NCI-H2107 treated with DMSO at 0.1 percent for 48 hours (cell line): ENCODE measurements around the gene ZNF730.
"Not testable (repeated sequence)": the region's sequence is repeated elsewhere in the genome, so short reads cannot be mapped to it uniquely, and the experiment has no call there.

Experiments
- DNase-seq: peaks from one replicate; lab custom pipeline; 2025; ENCODE audit not compliant: unreplicated experiment; lab: John Stamatoyannopoulos, UW

Gene ZNF730

DNA sequence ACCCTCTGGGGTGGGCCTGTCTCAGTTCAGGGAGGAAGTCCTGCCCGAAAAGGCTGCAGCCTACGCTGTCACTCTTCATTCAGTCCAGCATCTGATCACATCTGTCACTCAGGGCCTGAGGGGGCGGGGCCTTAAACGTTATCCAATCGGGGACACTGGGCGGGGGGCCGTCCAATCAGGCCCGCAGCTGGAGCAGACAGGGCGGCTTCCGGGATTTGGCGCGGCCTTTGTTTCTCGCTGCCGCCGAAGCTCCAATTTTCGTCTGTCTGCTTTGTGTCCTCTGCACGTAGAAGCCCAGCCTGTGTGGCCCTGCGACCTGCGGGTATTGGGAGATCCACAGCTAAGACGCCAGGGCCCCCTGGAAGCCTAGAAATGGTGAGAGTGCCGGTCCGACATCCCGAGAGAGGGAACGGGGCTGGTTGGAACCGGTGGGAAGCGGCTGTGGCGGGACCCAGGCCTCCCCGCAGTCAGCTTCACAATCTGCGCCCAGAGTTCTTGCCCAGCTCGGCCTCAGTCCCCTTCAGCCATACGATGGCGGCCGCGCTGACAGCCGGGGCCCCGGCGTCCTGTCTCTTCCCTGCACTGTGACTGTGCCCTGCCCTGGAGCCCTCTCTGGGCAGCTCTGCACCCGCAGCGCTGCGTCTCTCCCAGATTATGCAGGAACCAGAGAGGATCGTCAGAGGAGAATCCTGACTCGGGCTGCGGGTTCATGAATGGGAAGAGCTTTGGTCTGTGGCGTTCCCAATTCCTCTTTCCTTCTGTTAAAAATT lies at the start of gene ZNF730:
Gene ZNF730, plus strand, starts transcription at position 224 of the 770 bp plus-strand sequence. Its CDS starts 149 bp downstream, at position 373.
- DNase-seq, result peak; percentile 56

GRCh38 chr19:23070353-23071146 lies 46.3 kb upstream of the ZNF730 start:
- no peak for DNase-seq

GRCh38 chr19:23071147-23071511 lies 45.7 kb upstream of the ZNF730 start:
- DNase-seq, result no peak

DNA sequence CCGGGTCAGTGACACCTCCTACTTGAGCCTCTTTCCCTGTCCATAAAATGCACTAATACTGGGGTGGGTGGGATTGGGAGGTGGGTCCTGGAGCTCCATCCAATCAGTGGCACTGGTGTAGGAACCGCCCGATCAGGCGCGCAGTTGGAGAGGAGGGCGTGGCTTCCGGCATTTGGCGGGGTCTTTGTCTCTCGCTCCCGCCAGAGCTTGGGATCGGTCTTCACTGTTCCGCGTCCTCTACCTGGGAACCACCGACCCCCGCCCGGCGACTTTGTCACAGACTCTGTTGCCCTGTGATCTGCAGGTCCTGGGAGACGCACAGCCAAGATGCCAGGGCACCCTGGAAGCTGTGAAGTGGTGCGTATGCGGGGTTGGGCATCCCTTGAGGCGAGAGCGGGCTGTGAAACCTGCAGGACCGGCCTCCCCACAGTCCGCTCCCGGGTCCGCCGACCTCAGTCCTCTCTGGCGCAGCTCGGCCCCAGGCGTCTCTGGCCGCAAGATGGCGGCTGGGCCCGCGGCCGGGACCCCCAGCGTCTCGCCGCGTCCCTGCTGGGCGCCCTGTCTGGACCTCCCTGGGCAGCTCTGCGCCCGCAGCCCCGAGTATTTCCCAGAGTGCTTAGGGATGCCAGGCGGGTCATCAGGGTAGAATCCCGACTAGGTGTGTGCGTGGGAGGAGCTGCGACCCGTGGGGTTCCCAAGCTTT lies 41.6 kb upstream of the ZNF730 start:
- DNase-seq, result peak; percentile 3

- DNase-seq, result not testable (repeated sequence)
Observed at GRCh38 chr19:23077776-23078175, 39.0 kb upstream of the ZNF730 start.

GRCh38 chr19:23093832-23094231 lies 23.0 kb upstream of the ZNF730 start:
- DNase-seq, result no peak

GRCh38 chr19:23095418-23095817 lies 21.4 kb upstream of the ZNF730 start:
- no peak for DNase-seq

DNA sequence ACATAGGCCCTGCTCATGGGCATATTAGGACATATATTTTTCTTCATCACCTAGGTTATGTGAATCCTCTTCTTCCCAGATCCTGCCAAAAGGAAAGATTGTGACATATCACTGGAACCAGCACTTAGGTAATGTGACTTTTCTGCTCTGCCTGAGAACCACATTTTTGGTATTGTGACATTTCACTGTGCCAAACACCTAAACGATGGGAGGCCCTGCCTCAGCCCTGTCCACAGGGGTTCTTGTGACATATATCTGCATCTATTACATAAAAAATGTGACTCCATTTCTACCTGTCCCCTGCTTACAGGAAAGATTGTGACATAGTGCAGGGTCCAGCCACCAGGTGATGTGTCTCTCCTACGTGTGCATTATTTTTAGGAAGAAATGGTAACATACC lies 18.5 kb upstream of the ZNF730 start:
- DNase-seq, result no peak

DNA sequence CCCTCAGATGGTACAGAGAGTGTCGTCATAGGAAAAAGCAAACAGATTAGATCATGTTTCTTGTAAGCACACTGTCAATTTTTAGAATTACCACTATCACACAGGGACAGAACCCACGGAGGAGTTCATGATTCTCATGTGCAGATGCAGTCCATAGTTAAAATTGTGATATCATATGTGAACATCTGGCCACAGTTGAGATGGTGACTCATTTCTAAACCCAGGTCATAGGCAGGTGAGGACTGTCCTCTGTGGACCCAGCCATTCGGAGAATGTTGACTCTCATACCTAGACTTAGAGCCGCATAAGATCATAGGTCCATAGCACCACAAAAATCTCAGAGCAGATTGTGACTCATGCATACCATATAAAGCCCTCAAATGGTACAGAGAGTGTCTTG lies 17.8 kb upstream of the ZNF730 start:
- no peak for DNase-seq

DNA sequence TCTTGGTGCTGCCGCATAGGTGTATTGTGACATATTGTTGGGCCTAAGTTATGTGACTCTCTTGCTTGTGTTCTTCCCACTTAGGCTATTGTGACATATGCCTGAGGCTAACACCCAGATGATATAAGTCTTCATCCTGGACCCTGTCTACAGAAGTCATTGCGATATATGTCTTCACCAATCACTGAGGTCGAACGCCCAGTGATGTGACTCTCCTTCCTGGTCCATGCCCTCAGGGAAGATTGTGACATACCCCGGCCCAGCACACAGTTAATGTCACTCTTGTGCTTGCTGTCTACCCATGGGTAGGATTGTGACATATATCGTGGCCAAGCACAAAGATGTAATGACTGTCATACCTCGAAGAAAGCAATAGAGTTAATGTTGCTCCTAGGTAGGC lies 16.9 kb upstream of the ZNF730 start:
- no peak for DNase-seq

- DNase-seq, result no peak
Observed at GRCh38 chr19:23101241-23101640, 15.6 kb upstream of the ZNF730 start.

GRCh38 chr19:23118400-23118799 lies 1.6 kb downstream of the ZNF730 start:
- no peak for DNase-seq

- DNase-seq, result not testable (repeated sequence)
Observed at GRCh38 chr19:23134211-23134610, 17.4 kb downstream of the ZNF730 start.

DNA sequence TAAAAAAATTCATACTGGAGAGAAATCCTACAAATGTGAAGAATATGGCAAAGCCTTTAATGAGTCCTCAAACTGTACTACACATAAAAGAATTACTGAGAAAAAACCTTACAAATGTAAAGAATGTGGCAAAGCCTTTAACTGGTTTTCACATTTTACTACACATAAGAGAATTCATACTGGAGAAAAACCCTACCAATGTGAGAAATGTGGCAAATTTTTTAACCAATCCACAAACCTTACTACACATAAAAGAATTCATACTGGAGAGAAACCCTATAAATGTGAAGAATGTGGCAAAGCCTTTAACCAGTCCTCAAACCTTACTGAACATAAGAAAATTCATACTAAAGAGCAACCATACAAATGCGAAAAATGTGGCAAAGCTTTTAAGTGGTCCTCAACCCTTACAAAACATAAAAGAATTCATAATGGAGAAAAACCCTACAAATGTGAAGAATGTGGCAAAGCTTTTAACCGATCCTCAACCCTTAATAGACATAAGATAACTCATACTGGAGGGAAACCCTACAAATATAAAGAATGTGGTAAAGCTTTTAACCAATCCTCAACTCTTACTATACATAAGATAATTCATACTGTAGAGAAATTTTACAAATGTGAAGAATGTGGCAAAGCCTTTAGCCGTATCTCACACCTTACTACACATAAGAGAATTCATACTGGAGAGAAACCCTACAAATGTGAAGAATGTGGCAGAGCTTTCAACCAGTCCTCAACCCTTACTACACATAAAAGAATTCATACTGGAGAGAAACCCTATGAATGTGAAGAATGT lies 29.0 kb downstream of the ZNF730 start:
- DNase-seq, result no peak

GRCh38 chr19:23160766-23161165 lies 43.9 kb downstream of the ZNF730 start:
- DNase-seq, result no peak

DNA sequence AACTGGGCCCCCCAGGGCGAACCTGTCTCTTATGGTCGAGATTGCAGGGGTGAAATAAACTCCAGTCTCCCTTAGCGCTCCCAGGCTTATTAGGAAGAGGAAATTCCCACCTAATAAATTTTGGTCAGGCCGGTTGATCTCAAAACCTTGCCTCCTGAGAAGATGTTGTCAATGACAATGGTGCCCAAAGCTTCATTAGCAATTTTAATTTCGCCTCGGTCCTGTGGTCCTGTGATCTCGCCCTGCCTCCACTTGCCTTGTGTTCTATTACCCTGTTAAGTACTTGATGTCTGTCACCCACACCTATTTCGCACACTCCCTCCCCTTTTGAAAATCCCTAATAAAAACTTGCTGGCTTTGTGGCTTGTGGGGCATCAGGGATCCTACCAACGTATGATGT lies 51.5 kb downstream of the ZNF730 start:
- not testable (repeated sequence) for DNase-seq

DNA sequence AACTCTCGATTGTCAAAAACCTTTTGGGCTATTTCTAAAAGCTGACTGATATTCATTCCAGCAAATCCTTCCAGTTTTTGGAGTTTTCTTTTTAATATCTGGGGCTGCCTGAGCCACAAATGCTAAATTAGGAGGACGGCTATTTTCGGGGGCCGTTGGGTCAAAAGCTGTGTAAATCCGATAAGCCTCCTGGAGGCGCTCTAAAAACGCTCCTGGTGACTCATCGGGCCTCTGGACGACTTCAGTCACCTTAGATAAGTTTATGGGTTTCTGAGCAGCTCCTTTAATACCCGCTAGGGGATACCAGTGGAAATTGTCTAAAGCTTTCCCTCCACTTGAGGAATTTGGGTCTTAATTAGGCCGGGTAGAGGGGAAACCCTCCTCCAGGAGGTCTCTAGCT lies 66.4 kb downstream of the ZNF730 start:
- no peak for DNase-seq

DNA sequence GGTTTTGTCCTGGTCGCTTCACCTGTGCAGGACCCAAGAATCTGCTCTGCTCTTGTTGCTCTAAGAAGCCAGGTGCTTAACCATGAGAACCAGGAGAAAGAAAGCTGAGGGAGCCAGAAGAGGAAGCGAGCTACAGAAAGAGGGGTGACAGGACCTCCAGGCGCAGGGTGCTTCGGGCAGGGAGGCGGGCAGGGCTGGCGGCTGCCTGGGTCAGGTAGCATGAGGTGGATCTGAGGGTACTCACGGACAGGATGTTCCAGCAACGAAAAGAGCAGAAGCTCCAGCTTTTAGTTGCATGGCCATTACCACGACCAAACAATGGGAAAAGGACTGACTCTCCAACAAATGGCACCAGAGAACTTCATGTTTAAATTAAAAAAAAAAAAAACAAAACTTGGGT lies 73.5 kb downstream of the ZNF730 start:
- no peak for DNase-seq
